NCI-H345 (cell line): ENCODE data around the gene IMMP2L.
"Not testable (repeated sequence)": the region's sequence is repeated elsewhere in the genome, so short reads cannot be mapped to it uniquely, and the experiment has no call there.

ENCODE experiments used
- DNase-seq: peaks from one replicate; lab custom pipeline; 2025; lab: John Stamatoyannopoulos, UW

Gene IMMP2L

GRCh38 chr7:111561904-111562732, at the start of gene IMMP2L:
Gene IMMP2L (minus strand): TSS chr7:111562492.
- peak; percentile 83 for DNase-seq

- not testable (repeated sequence) for DNase-seq
Measured at GRCh38 chr7:111609483-111610254, 47.4 kb upstream of the IMMP2L start.

- DNase-seq, result no peak
Measured at GRCh38 chr7:111607621-111608020, 45.3 kb upstream of the IMMP2L start.

GRCh38 chr7:111605246-111605645, 43.0 kb upstream of the IMMP2L start:
- DNase-seq, result no peak

GRCh38 chr7:111600091-111600490, 37.8 kb upstream of the IMMP2L start:
- no peak for DNase-seq

DNA sequence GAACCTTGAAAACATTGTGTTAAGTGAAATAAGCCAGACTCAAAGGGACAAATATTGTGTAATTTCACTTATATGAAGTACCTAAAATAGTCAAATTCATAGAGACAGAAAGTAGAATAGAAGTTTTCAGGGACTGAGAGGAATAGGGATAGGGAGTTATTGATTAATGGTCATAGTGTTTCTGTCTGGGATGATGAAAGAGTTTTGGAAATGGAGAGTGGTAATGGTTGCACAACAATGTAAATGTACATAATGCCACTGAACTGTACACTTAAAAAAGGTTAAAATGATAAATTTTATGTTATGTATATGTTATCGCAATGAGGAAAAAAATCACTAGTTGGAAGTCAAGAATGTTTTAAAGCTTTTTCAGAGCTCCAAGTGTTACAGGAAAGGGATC, 33.5 kb upstream of the IMMP2L start:
- DNase-seq, result no peak

GRCh38 chr7:111594602-111595001, 32.3 kb upstream of the IMMP2L start:
- no peak for DNase-seq

- no peak for DNase-seq
Measured at GRCh38 chr7:111593343-111593742, 31.1 kb upstream of the IMMP2L start.

- DNase-seq, result no peak
Measured at GRCh38 chr7:111588065-111588433, 25.8 kb upstream of the IMMP2L start.

DNA sequence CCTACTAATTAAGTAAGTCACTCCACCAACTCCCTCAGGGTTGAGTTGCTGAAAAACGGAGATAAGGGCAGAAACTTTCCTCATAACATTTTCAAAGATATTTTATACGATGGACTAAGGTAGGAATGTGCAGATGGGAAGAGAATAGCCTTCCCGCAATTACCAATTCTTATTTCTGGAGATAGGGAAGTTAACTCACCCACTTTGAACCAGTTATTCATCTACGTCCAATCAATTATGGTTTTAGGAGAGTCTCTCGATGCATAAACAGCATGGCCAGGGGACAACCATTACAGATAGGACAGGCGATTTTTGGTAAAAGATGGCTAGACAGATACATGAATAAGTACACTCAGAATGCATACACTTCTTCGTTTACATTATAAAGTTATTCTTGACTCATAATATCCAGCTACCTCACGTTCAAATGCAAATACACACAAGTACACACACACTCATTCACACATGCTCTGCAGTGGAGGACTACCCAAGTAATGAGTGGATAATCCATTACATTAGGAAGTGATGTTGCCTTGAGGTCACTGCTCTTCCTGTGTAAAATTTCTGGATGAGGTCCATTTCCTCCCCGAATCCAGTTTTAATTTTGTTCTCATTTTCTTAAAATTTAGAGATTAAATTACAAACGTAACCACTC, 25.2 kb upstream of the IMMP2L start:
- no peak for DNase-seq

DNA sequence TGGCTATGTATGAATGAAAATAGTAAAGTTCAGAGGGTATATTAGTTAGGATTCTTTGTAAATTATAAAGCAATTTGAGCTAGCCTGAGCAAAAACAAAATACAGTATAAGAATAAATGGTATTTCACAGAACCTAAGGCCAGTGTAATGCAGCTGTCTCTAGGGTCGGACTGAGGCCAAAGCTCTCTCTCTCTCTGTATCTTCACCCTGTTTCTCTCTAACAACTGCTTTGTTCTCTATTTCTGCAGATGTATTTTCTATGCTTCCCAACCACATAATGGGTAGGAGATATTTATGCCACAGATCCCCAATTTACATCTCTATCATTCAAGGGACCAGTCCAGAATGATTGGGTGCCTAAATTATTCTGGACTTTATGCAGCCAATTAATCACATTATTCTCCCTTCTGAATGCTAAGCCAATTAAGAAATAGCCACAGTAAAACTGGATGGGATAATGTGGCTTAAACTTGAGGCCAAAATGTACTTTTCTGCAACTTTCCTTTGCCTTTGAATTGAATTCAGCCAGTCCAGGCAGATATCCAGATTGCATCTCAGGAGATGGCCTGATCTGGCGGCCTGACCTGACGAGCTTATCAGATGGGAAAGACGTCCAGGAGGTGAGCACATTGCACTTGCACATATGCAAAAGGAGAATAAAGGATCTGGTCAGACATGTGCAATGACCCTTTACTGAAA, 24.6 kb upstream of the IMMP2L start:
- DNase-seq, result no peak

DNA sequence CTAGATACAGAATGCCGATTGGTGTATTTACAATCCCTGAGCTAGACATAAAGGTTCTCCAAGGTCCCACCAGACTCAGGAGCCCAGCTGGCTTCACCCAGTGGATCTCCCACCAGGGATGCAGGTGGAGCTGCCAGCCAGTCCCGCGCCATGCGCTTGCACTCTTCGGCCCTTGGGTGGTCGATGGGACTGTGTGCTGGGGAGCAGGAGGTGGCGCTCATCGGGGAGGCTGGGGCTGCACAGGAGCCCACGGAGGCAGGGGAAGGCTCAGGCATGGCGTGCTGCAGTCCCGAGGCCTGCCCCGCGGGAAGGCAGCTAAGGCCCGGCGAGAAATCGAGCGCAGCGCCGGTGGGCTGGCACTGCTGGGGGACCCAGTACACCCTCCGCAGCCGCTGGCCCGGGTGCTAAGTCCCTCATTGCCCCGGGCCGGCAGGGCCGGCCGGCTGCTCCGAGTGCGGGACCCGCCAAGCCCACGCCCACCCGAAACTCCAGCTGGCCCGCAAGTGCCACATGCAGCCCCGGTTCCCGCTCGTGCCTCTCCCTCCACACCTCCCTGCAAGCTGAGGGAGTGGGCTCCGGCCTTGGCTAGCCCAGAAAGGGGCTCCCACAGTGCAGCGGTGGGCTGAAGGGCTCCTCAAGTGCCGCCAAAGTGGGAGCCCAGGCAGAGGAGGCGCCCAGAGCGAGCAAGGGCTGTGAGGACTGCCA, 19.6 kb upstream of the IMMP2L start:
- not testable (repeated sequence) for DNase-seq

- not testable (repeated sequence) for DNase-seq
Measured at GRCh38 chr7:111581207-111581606, 18.9 kb upstream of the IMMP2L start.

DNA sequence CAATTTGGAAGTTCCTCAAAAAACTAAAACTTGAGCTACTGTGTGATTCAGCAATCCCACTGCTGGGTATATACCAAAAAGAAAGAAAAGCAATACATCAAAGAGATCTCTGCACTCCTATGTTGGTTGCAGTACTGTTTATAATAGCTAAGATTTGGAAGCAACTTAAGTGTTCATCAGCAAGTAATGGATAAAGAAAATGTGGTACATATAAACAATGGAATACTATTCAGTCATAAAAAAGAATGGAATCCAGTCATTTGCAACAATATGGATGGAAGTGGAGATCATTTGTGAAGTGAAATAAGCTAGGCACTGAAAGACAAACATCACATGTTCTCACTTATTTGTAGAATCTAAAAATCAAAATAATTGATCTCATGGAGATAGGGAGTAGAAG, 16.5 kb upstream of the IMMP2L start:
- DNase-seq, result no peak

DNA sequence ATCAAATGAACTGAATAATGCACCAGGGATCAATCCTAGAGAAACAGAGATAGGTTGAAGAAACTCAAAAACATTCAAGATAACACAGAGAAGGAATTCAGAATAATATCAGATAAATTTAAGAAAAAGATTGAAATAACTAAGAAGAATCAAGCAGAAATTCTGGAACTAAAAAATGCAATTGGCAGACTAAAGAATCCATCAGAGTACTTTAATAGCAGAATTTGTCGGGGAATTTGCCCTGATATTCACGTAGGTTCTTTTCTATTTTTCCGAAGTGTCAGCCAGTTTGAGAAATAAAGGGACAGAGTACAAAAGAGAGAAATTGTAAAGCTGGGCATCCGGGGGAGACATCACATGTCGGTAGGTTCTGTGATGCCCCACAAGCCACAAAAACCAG, 9.4 kb upstream of the IMMP2L start:
- DNase-seq, result no peak

DNA sequence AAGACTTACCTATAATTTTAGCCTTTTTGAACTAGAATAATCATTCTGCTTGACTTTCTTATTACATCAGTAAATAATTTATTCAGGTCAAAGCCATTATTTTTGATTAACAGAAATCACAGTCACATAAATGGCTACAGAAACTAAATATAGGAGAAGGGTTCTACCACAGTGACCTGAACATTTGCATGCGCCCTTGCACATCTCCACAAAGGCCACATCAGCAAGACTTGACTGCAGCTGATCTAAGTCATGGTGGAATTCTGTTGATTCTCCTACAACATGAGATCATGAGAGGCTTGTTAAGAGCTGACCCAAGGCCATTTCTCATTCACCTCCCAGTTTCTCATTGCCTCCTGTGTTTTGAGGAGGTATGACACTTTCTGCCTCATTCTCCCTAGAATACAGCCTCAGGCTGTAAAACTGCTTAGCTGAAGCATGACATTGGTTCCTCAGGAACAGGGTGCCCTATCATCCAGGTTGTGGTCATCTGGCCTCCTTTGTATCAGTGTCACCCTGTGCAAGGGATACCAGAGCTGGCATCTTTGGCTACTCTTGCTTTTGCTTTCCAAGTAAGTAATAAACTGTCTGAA, 6.7 kb upstream of the IMMP2L start:
- DNase-seq, result no peak

- no peak for DNase-seq
Measured at GRCh38 chr7:111568419-111568818, 6.1 kb upstream of the IMMP2L start.

DNA sequence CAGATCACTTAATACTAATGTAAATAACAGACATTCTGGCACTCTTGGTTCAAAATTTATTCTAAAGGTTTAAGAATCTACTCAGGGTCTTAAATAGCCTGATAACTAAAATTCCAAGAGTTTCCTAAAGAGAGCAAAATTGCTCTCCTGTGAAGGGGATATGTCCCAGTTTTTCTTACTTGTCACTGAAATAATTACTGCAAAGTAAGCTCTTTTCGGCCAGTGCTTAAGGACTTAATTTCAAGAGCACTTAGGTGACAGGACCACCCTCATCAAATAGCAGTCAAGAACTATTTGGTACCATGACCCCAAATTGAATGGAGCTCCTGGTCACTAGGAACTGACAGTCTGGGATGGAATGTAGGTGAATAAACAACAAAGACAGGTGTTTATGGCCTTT, 1.8 kb upstream of the IMMP2L start:
- DNase-seq, result no peak

DNA sequence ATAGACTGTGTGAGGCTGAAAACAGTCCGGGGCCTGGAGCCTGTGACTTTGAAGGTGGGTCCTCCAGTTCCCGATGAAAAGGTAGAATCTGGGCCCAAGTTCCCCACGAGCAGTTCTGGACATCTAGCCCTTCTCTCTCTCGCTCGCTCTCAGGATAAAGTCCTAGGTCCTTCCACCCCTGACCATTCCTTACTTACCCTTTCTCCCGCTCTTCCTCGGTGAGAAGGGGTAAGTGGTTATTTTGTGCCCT, 713 bp downstream of the IMMP2L start:
- no peak for DNase-seq

- DNase-seq, result peak; percentile 15
Measured at GRCh38 chr7:111560773-111561653, 1.3 kb downstream of the IMMP2L start.
